ENCODE measurements around the gene AFP.

DNA sequence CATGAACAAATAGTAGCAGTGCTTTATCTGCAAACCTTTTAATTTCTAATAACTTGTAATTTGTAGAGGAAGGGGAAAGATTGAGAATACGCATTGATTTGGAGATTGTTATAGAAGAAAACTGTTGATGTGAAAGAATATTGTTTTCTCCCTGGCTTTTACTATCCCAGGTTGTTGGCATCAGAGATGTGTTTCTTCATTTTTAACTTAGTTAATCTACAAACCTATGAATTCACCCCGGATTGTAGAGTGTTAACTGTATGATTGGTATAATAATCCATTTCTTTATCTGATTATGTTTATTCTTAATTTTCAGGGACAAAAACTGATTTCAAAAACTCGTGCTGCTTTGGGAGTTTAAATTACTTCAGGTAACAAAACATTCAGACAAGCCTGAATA lies 18.9 kb downstream of the AFP start:
- TF ChIP-seq, protein P1, sequence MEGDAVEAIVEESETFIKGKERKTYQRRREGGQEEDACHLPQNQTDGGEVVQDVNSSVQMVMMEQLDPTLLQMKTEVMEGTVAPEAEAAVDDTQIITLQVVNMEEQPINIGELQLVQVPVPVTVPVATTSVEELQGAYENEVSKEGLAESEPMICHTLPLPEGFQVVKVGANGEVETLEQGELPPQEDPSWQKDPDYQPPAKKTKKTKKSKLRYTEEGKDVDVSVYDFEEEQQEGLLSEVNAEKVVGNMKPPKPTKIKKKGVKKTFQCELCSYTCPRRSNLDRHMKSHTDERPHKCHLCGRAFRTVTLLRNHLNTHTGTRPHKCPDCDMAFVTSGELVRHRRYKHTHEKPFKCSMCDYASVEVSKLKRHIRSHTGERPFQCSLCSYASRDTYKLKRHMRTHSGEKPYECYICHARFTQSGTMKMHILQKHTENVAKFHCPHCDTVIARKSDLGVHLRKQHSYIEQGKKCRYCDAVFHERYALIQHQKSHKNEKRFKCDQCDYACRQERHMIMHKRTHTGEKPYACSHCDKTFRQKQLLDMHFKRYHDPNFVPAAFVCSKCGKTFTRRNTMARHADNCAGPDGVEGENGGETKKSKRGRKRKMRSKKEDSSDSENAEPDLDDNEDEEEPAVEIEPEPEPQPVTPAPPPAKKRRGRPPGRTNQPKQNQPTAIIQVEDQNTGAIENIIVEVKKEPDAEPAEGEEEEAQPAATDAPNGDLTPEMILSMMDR (IDR thresholded peaks at IDR 0.05; ENCODE audit: insufficient read depth, low read length, poor library complexity, severe bottlenecking), result no peak
- TF ChIP-seq EZH2phosphoT487 (conservative IDR thresholded peaks at IDR 0.05; ENCODE audit: low read length), result no peak
